Astrocyte (in vitro differentiated cells and primary cell): ENCODE results near the gene SAMD5. TPM values are rescaled to one million over a fixed set of nuclear protein-coding genes. Genes with fewer than 3 reads are reported as not detected.

ENCODE experiments used
- DNase-seq: peaks from one replicate; pipeline ENCODE4 v3.0.0-alpha.2; 2010; ENCODE audit warnings: low read depth
- FAIRE-seq: peaks from 2 replicates; lab custom pipeline; 2011; peaks lifted over from hg19 to GRCh38; lab: Jason Lieb, UNC
- H2AFZ ChIP-seq: 2 replicates; pipeline ENCODE4 v1.6.0; 2012; ENCODE audit warnings: low read depth, low read length, inconsistent platforms
- H3K27ac ChIP-seq: 2 replicates; pipeline ENCODE4 v1.5.1; 2011; ENCODE audit warnings: low read depth, low read length, inconsistent platforms
- H3K27me3 ChIP-seq: 2 replicates; pipeline ENCODE4 v1.6.0; 2011; ENCODE audit warnings: low read length, inconsistent platforms; ENCODE audit not compliant: insufficient read depth
- H3K36me3 ChIP-seq: 2 replicates; pipeline ENCODE4 v1.5.1; 2011; ENCODE audit warnings: low read length, inconsistent platforms; ENCODE audit not compliant: insufficient read depth
- H3K4me1 ChIP-seq: 2 replicates; pipeline ENCODE4 v1.5.1; 2011; ENCODE audit warnings: low read length, inconsistent platforms; ENCODE audit not compliant: insufficient read depth
- H3K4me2 ChIP-seq: 2 replicates; pipeline ENCODE4 v1.6.0; 2012; ENCODE audit warnings: low read length, inconsistent platforms
- H3K4me3 ChIP-seq: 2 replicates; pipeline ENCODE4 v1.5.1; 2011; ENCODE audit warnings: low read depth, mild to moderate bottlenecking, low read length, inconsistent platforms; ENCODE audit not compliant: insufficient read depth
- H3K79me2 ChIP-seq: 2 replicates; pipeline ENCODE4 v1.6.0; 2012; ENCODE audit warnings: mild to moderate bottlenecking, low read length, inconsistent platforms; ENCODE audit not compliant: insufficient read depth
- H3K9ac ChIP-seq: 2 replicates; pipeline ENCODE4 v1.6.0; 2012; ENCODE audit warnings: mild to moderate bottlenecking, low read length, inconsistent platforms
- H3K9me3 ChIP-seq: 2 replicates; pipeline ENCODE4 v1.5.1; 2012; ENCODE audit warnings: low read depth, mild to moderate bottlenecking, low read length, inconsistent platforms; ENCODE audit not compliant: insufficient read depth
- H4K20me1 ChIP-seq: 2 replicates; pipeline ENCODE4 v1.6.0; 2012; ENCODE audit warnings: low read length, inconsistent platforms; ENCODE audit not compliant: insufficient read depth
- H3K27ac Mint-ChIP-seq: one replicate; pipeline ENCODE4 v1.8.0; 2021; ENCODE audit warnings: mild to moderate bottlenecking, mixed read lengths; ENCODE audit not compliant: unreplicated experiment
- H3K27me3 Mint-ChIP-seq: one replicate; pipeline ENCODE4 v1.8.0; 2021; ENCODE audit warnings: low read depth, mixed read lengths; ENCODE audit not compliant: unreplicated experiment
- H3K36me3 Mint-ChIP-seq: one replicate; pipeline ENCODE4 v1.8.0; 2021; ENCODE audit warnings: low read depth, mixed read lengths; ENCODE audit not compliant: unreplicated experiment
- H3K4me1 Mint-ChIP-seq: one replicate; pipeline ENCODE4 v1.8.0; 2021; ENCODE audit warnings: low read depth, mixed read lengths; ENCODE audit not compliant: unreplicated experiment
- H3K4me3 Mint-ChIP-seq: one replicate; pipeline ENCODE4 v1.8.0; 2021; ENCODE audit warnings: mild to moderate bottlenecking, moderate library complexity, mixed read lengths; ENCODE audit not compliant: unreplicated experiment
- H3K9me3 Mint-ChIP-seq: one replicate; pipeline ENCODE4 v1.8.0; 2021; ENCODE audit warnings: mild to moderate bottlenecking, mixed read lengths; ENCODE audit not compliant: unreplicated experiment
- EZH2 ChIP-seq: IDR thresholded peaks from 2 replicates; pipeline ENCODE4 v1.6.1; 2012; ENCODE audit warnings: mild to moderate bottlenecking, low read length, inconsistent platforms; ENCODE audit not compliant: insufficient read depth
- total RNA-seq: library from RNA; stranded (reverse); gene quantifications from 2 replicates; pipeline ENCODE4 v1.2.1, GENCODE V29; 2021
- TF ChIP-seq, protein P1 (sequence below): IDR thresholded peaks from 2 replicates; pipeline ENCODE4 v1.5.1; 2011; ENCODE audit warnings: low read depth, mild to moderate bottlenecking, inconsistent platforms, low read length, moderate library complexity; ENCODE audit not compliant: insufficient read depth

Gene SAMD5
- total RNA-seq, 1 donor from 2014 or later: 0.93 TPM

- Mint-ChIP-seq H3K27me3 (peaks cover 5% of the 10 kb centered on the region), H3K4me1 (no peaks in the 10 kb centered on the region), H3K4me3 (no peak overlapping the region), H3K27ac (no peak overlapping the region), H3K36me3 (no peaks in the 10 kb centered on the region), H3K9me3 (no peaks in the 10 kb centered on the region)
- Histone ChIP-seq H3K79me2 (no peaks in the 10 kb centered on the region), H3K36me3 (no peaks in the 10 kb centered on the region), H2AFZ (no peak overlapping the region), H3K4me1 (no peaks in the 10 kb centered on the region), H4K20me1 (no peaks in the 10 kb centered on the region), H3K9me3 (no peaks in the 10 kb centered on the region), H3K9ac (no peak overlapping the region), H3K27me3 (no peaks in the 10 kb centered on the region), H3K4me3 (no peak overlapping the region), H3K4me2 (no peak overlapping the region), H3K27ac (no peak overlapping the region)
- FAIRE-seq (no peak), DNase-seq (no peak)
- TF ChIP-seq EZH2: no peak
- TF ChIP-seq, protein P1, sequence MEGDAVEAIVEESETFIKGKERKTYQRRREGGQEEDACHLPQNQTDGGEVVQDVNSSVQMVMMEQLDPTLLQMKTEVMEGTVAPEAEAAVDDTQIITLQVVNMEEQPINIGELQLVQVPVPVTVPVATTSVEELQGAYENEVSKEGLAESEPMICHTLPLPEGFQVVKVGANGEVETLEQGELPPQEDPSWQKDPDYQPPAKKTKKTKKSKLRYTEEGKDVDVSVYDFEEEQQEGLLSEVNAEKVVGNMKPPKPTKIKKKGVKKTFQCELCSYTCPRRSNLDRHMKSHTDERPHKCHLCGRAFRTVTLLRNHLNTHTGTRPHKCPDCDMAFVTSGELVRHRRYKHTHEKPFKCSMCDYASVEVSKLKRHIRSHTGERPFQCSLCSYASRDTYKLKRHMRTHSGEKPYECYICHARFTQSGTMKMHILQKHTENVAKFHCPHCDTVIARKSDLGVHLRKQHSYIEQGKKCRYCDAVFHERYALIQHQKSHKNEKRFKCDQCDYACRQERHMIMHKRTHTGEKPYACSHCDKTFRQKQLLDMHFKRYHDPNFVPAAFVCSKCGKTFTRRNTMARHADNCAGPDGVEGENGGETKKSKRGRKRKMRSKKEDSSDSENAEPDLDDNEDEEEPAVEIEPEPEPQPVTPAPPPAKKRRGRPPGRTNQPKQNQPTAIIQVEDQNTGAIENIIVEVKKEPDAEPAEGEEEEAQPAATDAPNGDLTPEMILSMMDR: no peak
Observed at GRCh38 chr6:147578159-147578558, 69.7 kb downstream of the SAMD5 start.

DNA sequence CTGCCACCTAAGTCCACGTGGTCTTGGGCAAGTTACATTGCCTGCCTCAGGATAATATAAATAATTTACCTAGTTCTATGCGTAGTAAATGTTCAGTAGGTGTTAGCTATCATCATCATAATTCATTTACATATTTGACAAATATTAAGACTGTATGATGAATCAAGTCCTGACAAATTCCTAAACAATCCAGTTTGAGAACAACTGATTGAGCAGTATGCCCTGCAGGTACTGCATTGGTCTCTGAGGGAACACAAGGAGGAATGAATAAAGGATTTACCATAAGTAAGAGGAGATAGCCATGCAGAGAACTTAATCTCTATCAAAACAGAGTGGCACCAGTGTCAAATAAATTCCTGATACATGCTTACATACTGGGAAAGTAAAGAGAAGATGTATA lies 70.4 kb downstream of the SAMD5 start:
- H3K4me1 ChIP-seq: no peaks in the 10 kb centered on the region
- DNase-seq (no peak), FAIRE-seq (no peak)
- Mint-ChIP-seq H3K27ac (no peak overlapping the region), H3K4me1 (no peaks in the 10 kb centered on the region), H3K4me3 (no peak overlapping the region), H3K9me3 (no peaks in the 10 kb centered on the region), H3K36me3 (no peaks in the 10 kb centered on the region), H3K27me3 (peaks cover 5% of the 10 kb centered on the region)
- H3K27ac ChIP-seq: no peak overlapping the region
- no peak overlapping the region for H3K4me3 ChIP-seq
- no peak overlapping the region for H3K4me2 ChIP-seq
- no peaks in the 10 kb centered on the region for H3K36me3 ChIP-seq
- H3K27me3 ChIP-seq: no peaks in the 10 kb centered on the region
- no peaks in the 10 kb centered on the region for H4K20me1 ChIP-seq
- H3K9ac ChIP-seq: no peak overlapping the region
- TF ChIP-seq, protein P1: no peak
- no peak for TF ChIP-seq EZH2
- no peaks in the 10 kb centered on the region for H3K9me3 ChIP-seq
- H3K79me2 ChIP-seq: no peaks in the 10 kb centered on the region
- no peak overlapping the region for H2AFZ ChIP-seq

- Histone ChIP-seq H2AFZ (no peak overlapping the region), H3K4me2 (no peak overlapping the region), H3K4me3 (no peak overlapping the region), H3K9me3 (no peaks in the 10 kb centered on the region), H3K36me3 (no peaks in the 10 kb centered on the region), H4K20me1 (no peaks in the 10 kb centered on the region), H3K79me2 (no peaks in the 10 kb centered on the region), H3K4me1 (no peaks in the 10 kb centered on the region), H3K9ac (no peak overlapping the region), H3K27ac (no peak overlapping the region), H3K27me3 (no peaks in the 10 kb centered on the region)
- Mint-ChIP-seq H3K9me3 (no peaks in the 10 kb centered on the region), H3K36me3 (no peaks in the 10 kb centered on the region), H3K4me3 (no peak overlapping the region), H3K27me3 (peaks cover 5% of the 10 kb centered on the region), H3K27ac (no peak overlapping the region), H3K4me1 (no peaks in the 10 kb centered on the region)
- FAIRE-seq: no peak
- DNase-seq: no peak
- TF ChIP-seq, protein P1: no peak
- no peak for TF ChIP-seq EZH2
Observed at GRCh38 chr6:147579667-147580066, 71.2 kb downstream of the SAMD5 start.
